ENCODE data around the gene TDRD10.

- TF ChIP-seq CTCF (IDR thresholded peaks at IDR 0.05) (no peak), POLR2A (IDR thresholded peaks at IDR 0.05) (no peak), POLR2AphosphoS5 (IDR thresholded peaks at IDR 0.05) (no peak), EP300 (IDR thresholded peaks at IDR 0.05) (no peak)
Measured at GRCh38 chr1:154550070-154550469, 48.1 kb downstream of the TDRD10 start.
